ENCODE measurements around the gene SYNPO2L.
"Not testable (repeated sequence)": the region's sequence is repeated elsewhere in the genome, so short reads cannot be mapped to it uniquely, and the experiment has no call there.

Gene SYNPO2L

DNA sequence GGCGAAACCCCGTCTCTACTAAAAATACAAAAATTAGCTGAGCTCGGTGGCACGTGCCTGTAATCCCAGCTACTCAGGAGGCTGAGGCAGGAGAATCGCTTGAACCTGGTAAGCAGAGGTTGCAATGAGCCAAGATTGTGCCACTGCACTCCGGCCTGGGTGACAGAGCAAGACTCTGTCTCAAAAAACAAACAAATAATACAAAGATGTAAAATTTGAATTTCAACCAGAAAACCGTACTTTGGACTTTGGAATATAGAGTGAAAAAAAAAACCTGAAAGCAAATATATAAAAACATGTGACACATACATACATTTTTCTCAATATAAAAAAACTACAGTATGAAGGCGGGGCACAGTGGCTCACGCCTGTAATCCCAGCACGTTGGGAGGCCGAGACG is 34.9 kb downstream of the SYNPO2L start:
- DNase-seq (ENCODE audit: low read depth): not testable (repeated sequence)

DNA sequence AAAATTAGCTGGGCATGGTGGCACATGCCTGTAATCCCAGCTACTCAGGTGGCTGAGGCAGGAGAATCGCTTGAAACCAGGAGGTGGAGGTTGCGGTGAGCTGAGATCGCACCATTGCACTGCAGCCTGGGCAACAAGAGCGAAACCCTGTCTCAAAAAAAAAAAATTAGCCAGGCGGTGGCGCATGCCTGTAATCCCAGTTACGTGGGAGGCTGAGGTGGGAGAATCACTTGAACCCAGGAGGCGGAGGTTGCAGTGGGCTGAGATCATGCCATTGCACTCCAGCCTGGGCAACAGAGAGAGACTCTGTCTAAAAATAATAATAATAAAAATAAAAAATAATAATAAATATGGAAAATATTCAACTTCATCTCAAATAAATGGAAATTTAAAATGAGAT is 38.7 kb downstream of the SYNPO2L start:
- not testable (repeated sequence) for DNase-seq (ENCODE audit: low read depth)

GRCh38 chr10:73614720-73615119 is 41.1 kb downstream of the SYNPO2L start:
- DNase-seq (ENCODE audit: low read depth): no peak

DNA sequence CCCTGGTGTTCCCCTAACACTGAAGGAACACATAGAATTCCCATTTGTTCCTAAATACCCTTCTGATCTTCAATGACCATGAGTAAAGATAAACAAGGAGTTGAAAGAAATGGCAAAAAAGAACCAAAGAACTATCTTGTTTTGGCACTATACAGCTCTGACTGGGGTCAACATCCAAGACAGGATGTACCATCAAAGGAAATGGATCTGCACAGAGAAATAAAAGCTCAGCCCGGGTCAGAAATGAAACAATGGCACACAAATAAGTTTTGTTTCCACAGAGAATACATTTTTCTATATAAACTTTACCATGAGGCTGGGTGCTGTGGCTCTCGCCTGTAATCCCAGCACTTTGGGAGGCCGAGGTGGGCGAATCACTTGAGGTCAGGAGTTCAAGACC is 46.7 kb downstream of the SYNPO2L start:
- DNase-seq (ENCODE audit: low read depth): no peak

DNA sequence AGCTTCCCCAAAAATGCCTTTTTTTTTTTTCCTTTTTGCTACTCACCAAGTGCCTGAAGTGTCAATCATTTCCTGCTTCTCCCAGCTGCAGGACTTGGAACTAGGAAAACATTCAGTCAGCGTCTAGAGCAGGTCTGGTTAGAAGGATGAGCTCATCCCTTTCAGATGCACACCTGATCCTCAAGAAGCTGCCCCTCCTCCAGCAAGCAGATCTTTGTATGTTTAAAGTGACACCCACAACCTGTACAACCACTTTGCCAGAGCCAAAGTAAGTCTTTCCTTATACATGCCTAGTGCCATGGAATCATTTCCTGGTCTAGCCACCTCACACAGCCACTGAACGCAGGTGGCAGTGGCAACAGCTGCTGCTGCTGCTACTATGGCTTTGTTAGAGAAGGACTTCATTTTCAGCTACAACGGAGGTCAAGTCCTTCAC is 54.3 kb downstream of the SYNPO2L start:
- DNase-seq (ENCODE audit: low read depth): no peak

DNA sequence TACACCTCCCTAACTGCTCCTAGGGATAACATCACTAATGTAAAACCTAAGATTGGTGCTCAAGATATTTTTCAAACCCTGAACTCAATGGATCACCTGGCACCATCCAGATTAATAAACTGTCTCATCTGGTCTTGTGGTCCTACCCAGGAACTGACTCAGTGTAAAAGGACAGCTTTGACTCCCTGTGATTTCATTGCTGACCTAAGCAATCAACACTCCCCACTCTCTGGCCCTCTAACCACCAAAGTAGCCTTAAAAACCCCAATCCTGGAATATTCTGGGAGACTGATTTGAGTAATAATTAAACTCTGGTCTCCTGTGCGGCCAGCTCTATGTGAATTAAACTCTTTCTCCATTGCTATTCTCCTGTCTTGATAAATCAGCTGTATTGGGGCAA is 58.5 kb downstream of the SYNPO2L start:
- DNase-seq (ENCODE audit: low read depth): no peak

Measured in fibroblast of the conjunctiva (primary cell).